IPS-18c (cell line): ENCODE measurements around the gene DRD4.
A peak's percentile ranks its signal among the peaks of the same experiment; 100 is the strongest.
"Not testable (repeated sequence)": the region's sequence is repeated elsewhere in the genome, so short reads cannot be mapped to it uniquely, and the experiment has no call there.

Source experiments
- H3K4me3 ChIP-seq: 2 replicates; pipeline ENCODE4 v1.7.0; 2013; ENCODE audit warnings: low read depth, mild to moderate bottlenecking, low read length, moderate library complexity; ENCODE audit not compliant: insufficient read depth
- H3K9me3 ChIP-seq: one replicate; pipeline ENCODE4 v1.6.1; 2013; ENCODE audit warnings: mild to moderate bottlenecking, low read length, moderate library complexity; ENCODE audit not compliant: control insufficient read depth, insufficient read depth

DRD4 gene

DNA sequence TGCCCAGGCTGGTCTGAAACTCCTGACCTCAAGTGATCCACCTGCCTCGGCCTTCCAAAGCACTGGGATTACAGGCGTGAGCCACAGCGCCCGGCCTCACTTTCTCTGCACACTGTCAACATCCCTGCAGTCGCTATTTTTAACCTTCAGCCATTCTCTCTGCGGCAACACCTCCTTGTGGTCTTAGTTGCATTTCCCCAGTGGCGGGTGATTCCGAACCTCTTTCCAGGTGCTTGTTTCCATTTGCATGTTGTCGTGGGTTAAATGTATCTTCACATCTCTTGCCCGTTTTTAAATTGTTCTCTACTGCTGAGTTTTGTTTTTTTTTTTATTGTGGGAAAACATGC, 7.9 kb upstream of the DRD4 start:
- Histone ChIP-seq H3K4me3 (no peak overlapping the region), H3K9me3 (no peaks in the 10 kb centered on the region)

- no peak overlapping the region for H3K4me3 ChIP-seq
- H3K9me3 ChIP-seq = no peaks in the 10 kb centered on the region
These were observed 6.2 kb upstream of the DRD4 start for GRCh38 chr11:630871-631270.

DNA sequence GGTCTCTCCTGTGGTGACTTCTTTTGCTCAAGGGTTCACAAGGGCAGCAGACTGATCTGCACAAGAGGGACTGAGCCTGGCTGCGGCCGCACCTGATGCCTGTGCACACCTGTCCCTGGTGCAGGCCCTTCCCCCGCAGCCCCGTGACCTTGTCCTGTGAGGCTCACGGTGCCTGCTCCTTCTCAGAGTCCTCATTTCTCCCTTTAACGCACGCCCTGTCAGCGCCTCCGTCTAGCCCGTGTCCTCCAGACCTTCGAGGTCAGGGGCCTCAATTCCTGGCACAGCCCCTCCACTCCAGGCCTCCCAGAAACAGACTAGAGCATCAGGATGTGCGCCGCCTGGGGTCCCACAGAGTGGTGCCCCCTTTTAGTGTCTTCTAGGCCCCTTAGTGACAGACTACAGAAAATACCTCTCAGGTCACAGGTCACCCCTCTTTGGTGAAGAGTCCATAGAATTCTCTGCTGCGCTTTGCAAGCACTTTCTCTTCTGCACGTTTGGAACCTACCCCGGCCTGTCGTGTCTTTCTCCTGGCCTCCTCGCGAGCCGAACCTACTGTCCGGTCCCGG, 1.0 kb upstream of the DRD4 start:
- H3K9me3 ChIP-seq = no peaks in the 10 kb centered on the region
- peak overlapping the region; percentile 50; the same call in 1 of the 2 replicates for H3K4me3 ChIP-seq

- Histone ChIP-seq H3K9me3 (no peaks in the 10 kb centered on the region), H3K4me3 (peak overlapping the region; percentile 50)
These were observed 194 bp downstream of the DRD4 start for GRCh38 chr11:637333-637592.

DNA sequence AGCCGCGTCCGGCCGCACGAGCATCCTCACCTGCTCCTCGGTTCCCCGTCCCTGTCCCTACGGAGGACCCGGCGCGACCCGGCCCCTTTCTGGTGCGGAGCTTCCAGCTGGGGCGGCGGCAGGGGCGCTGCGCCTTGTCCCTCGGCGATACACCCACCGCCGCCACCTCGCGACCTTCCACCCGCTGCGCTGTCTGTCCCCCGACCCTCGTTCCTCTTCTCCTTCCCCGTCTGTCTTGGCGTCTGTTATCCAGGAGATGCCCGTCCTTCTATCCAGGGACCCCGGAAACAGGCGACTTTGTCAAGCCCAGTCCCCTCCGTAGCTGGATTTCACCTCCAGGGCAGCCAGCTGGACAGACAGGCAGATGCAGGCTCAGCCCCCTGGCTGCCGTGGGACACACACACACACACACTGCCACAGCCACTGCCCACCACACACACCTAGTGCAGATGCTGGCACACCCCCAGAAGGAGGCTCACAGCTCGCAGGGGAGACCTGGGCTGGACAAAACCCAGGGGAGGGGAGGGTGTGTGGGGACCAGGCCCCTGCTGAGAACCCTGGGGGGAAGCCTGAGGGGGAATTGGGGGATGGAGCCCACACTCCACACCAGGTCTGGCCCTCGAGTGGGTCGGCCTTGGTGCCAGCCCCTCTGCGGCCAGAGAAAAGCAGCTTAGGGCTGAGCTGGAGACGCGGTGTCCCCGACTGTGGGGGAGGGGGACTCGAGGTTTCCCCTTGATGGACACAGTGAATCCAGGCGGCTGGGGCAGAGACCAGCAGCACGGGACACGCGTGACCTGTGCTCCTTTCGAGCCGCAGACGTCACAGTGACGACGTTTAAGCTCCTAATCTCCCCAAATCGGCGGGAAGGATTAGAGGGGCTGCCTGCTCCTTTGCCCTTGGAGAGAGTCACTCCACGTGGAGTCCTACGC, 788 bp downstream of the DRD4 start:
- H3K9me3 ChIP-seq = no peaks in the 10 kb centered on the region
- peak overlapping the region; percentile 50 for H3K4me3 ChIP-seq

DNA sequence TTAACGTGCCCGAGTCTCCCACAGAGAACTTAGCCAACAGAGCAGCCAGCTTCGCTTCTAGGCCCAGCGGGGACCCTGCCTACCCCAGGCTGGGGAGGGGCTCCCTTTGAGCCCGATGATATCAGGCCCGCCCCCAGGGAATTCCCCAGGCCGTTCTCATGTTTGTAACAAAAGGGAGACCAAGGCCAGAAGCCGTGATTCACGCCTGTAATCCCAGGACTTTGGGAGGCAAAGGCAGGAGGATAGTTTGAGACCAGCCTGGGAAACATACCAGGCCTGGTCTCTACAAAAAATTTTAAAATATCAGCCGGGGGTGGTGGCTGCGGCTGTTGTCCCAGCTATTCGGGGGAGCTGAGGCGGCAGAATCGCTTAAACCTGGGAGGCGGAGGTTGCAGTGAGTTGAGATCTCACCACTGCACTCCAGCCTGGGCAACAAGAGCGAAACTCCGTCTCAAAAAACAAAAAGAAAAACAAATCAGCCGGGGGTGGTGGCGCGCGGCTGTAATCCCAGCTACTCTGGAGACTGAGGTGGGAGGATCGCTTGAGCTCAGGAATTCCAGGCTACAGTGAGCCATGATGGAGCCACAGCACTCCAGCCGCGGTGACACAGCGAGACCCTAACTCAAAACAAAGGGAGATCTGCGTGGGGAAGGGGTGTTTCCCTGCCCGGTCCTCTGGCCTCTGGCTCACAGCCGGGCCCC, 1.7 kb downstream of the DRD4 start:
- peak overlapping the region; percentile 50; the same call in 1 of the 2 replicates for H3K4me3 ChIP-seq

GRCh38 chr11:639332-639955, 2.4 kb downstream of the DRD4 start:
- no peaks in the 10 kb centered on the region for H3K9me3 ChIP-seq
- H3K4me3 ChIP-seq = peak overlapping the region; percentile 50; the same call in 1 of the 2 replicates

More for the DNA sequence above, 1.7 kb downstream of the DRD4 start:
- no peaks in the 10 kb centered on the region for H3K9me3 ChIP-seq

DNA sequence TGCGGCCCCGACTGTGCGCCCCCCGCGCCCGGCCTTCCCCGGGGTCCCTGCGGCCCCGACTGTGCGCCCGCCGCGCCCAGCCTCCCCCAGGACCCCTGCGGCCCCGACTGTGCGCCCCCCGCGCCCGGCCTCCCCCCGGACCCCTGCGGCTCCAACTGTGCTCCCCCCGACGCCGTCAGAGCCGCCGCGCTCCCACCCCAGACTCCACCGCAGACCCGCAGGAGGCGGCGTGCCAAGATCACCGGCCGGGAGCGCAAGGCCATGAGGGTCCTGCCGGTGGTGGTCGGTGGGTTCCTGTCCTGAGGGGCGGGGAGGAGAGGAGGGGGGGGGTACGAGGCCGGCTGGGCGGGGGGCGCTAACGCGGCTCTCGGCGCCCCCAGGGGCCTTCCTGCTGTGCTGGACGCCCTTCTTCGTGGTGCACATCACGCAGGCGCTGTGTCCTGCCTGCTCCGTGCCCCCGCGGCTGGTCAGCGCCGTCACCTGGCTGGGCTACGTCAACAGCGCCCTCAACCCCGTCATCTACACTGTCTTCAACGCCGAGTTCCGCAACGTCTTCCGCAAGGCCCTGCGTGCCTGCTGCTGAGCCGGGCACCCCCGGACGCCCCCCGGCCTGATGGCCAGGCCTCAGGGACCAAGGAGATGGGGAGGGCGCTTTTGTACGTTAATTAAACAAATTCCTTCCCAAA, 3.1 kb downstream of the DRD4 start:
- Histone ChIP-seq H3K4me3 (peak overlapping the region; percentile 24; the same call in 1 of the 2 replicates), H3K9me3 (no peaks in the 10 kb centered on the region)

DNA sequence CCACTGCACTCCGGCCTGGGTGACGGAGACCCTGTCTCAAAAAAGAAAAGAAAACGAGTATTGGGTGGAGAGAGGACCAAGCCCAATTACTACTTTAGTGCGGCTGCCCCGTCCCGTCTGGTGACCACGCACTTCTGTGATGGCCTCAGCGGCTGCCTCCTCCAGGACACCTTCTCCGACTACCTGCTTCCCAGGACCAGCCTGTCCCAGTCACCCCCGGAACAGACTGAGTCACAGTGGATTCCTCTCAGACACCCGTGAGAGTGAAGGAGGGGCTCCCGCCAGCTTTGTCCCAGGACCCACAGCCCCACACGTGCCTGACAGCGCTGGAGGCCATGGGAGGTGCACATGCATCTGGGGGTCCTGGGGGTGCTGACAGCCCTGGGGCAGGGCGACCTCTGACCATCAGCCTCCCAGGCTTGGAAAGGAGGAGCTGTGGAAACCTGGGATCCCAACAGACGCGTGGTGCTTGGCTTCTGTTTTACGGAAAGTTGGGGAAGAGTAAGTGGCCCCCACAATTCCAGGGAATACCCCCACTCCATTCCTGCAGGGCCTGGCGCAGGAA, 4.8 kb downstream of the DRD4 start:
- Histone ChIP-seq H3K9me3 (no peaks in the 10 kb centered on the region), H3K4me3 (no peak overlapping the region)

DNA sequence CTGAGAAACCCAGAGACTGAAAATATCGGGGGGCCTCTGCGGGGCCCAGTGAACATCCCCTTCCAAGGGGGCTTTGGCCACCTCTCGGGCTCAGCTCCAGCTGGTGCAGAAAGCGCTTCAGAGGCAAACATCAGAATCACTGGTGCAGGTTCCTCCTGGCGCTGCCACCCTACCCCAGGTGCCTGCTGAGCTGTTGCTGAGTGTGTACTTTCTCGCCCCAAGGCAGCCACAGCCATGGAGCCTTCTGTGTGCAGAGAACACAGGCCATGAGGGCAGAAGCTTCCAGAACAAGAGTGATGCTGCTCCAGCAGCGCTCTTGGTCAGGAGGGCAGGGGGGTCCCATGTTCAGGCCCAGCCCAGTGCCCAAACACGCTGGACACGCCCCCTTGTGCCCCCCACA, 6.3 kb downstream of the DRD4 start:
- no peak overlapping the region for H3K4me3 ChIP-seq
- H3K9me3 ChIP-seq = no peaks in the 10 kb centered on the region

DNA sequence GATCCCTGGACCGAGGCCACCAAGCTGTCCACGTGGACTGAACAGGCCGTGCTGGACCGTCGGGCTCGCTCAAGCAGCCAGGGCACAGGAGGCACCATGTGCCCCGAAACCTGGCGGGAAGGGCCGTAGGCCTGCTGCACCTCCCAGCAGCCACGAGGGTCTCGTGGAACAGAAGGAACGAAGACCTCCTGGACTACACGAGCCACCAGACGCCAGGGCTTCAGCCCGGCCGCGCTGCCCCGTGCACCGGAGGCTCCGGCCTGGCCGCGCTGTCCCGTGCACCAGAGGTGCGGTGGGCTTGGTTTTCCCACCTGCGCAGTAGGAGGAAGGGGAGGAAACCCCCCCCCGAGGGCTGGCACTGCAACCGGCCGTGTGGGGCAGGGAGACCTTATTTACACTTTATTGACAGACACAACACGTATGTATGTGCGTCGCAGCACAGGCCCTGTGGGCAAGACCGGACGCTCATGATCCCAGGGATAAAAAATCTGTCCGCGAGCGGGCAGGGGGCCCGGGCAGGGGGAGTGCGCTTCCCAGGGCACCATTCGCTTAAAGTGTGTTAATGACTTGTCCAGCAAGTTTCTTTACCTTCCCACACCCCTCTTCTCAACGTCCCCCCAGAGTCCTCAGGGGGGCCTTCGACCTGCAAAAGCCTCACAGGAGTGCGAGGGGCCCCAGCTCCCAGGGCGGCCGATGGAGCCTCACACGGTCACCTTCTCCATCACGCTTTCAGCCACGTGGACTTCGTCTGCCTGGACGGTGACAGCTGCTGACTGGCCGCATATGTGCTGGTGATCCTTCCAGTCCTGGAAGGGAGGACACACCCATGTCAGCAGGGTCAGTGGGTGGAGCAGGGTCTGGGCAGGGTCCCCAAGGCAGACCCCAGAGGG, 7.0 kb downstream of the DRD4 start:
- no peak overlapping the region for H3K4me3 ChIP-seq
- no peaks in the 10 kb centered on the region for H3K9me3 ChIP-seq

DNA sequence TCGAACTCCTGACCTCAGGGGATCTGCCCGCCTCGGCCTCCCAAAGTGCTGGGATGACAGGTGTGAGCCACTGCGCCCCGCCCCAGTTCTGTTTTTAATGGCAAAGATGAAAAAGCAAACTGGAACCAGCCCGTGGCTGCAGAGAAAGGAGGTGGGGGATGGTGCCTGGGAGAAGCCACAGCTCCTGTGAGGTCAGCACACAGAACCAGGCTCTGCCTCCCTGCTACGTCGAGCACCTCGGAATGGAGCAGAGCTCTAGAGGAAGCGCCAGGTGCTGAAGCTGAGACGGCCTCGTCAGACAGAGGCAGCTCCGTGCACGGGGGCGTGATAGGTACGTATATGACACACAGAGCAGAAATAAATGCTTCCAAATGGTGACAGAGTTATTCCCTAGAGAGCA, 8.5 kb downstream of the DRD4 start:
- Histone ChIP-seq H3K4me3 (no peak overlapping the region), H3K9me3 (no peaks in the 10 kb centered on the region)

GRCh38 chr11:646214-646613, 9.1 kb downstream of the DRD4 start:
- Histone ChIP-seq H3K9me3 (no peaks in the 10 kb centered on the region), H3K4me3 (no peak overlapping the region)

DNA sequence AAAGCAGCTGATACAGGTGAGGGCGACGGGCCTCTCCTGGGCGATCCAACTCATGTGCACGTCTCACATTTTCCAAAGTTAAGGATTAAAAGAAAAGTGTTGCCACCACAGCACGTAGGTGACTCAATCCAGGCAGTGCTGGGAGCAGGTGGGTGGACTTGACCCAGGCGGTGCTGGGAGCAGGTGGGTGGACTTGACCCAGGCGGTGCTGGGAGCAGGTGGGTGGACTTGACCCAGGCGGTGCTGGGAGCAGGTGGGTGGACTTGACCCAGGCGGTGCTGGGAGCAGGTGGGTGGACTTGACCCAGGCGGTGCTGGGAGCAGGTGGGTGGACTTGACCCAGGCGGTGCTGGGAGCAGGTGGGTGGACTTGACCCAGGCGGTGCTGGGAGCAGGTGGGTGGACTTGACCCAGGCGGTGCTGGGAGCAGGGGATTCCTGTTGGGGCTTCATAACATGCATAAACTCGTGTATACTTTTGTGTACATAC, 10.6 kb downstream of the DRD4 start:
- H3K4me3 ChIP-seq, H3K9me3 ChIP-seq: not testable (repeated sequence)

DNA sequence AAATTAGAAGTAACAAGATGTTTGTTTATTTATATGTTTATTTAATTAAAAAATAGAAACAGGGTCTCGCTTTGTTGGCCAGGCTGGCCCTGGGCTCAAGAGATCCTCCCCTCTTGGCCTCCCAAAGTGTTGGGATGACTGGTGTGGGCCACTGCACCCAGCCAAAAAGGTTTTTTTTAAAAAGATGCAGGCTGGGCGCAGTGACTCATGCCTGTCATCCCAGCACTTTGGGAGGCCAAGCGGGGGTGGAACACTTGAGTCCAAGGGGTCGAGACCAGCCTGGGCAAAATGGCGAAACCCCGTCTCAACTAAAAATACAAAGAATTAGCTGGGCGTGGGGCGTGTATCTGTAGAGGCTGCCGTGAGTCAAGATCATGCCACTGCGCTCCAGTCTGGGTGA, 13.4 kb downstream of the DRD4 start:
- Histone ChIP-seq H3K4me3 (no peak overlapping the region), H3K9me3 (no peaks in the 10 kb centered on the region)

GRCh38 chr11:653136-653535, 16.1 kb downstream of the DRD4 start:
- not testable (repeated sequence) for H3K9me3 ChIP-seq, H3K4me3 ChIP-seq
